ENCODE results near the gene PKP1.

PKP1 gene

DNA sequence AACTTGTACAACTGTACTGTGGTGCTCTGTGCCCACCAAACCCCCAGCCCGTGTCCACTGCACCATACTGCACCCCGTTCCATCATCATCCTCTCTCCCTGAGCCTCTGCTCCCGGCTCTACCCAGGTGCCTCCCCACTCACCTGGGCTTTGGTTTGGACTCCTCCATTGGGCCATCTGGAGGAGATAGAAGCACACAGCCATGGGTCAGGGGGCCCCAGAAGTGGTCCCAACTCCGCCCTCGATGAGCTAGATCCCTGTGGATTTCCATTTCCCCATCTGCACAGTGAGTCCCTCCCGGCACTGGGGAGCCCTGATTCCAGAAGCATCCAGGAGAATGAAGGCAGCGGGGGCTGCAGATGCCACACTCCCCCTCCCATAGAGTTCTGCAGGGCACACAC lies 83.4 kb downstream of the PKP1 start:
- Mint-ChIP-seq H3K4me3 (no peak overlapping the region), H3K27ac (ENCODE audit: low read depth) (no peak overlapping the region), H3K27me3 (peaks cover 80% of the 10 kb centered on the region), H3K9me3 (no peaks in the 10 kb centered on the region), H3K36me3 (ENCODE audit: insufficient read depth) (peaks cover 2% of the 10 kb centered on the region), H3K4me1 (no peaks in the 10 kb centered on the region)
- ATAC-seq (replicated peaks; ENCODE audit: extremely low read depth, poor library complexity, severe bottlenecking) (no peak), DNase-seq (ENCODE audit: low spot score in 2 of 2) (no peak)

- H3K4me3 Mint-ChIP-seq: no peak overlapping the region
- H3K4me1 Mint-ChIP-seq: no peaks in the 10 kb centered on the region
- no peak for DNase-seq (ENCODE audit: low spot score in 2 of 2)
- H3K36me3 Mint-ChIP-seq (ENCODE audit: insufficient read depth): peaks cover 2% of the 10 kb centered on the region
- no peak overlapping the region for H3K27ac Mint-ChIP-seq (ENCODE audit: low read depth)
- H3K27me3 Mint-ChIP-seq: peaks cover 81% of the 10 kb centered on the region
- no peak for ATAC-seq (replicated peaks; ENCODE audit: extremely low read depth, poor library complexity, severe bottlenecking)
- H3K9me3 Mint-ChIP-seq: no peaks in the 10 kb centered on the region
These were observed 85.9 kb downstream of the PKP1 start for GRCh38 chr1:201369209-201369608.

GRCh38 chr1:201370500-201370899 lies 87.2 kb downstream of the PKP1 start:
- Mint-ChIP-seq H3K4me3 (no peak overlapping the region), H3K27ac (ENCODE audit: low read depth) (no peak overlapping the region), H3K4me1 (no peaks in the 10 kb centered on the region), H3K9me3 (no peaks in the 10 kb centered on the region), H3K27me3 (peaks cover 85% of the 10 kb centered on the region), H3K36me3 (ENCODE audit: insufficient read depth) (peaks cover 2% of the 10 kb centered on the region)
- ATAC-seq (replicated peaks; ENCODE audit: extremely low read depth, poor library complexity, severe bottlenecking) (no peak), DNase-seq (ENCODE audit: low spot score in 2 of 2) (no peak)

- Mint-ChIP-seq H3K27ac (ENCODE audit: low read depth) (no peak overlapping the region), H3K4me3 (no peak overlapping the region), H3K4me1 (no peaks in the 10 kb centered on the region), H3K9me3 (no peaks in the 10 kb centered on the region), H3K27me3 (peaks cover 77% of the 10 kb centered on the region), H3K36me3 (ENCODE audit: insufficient read depth) (peaks cover 2% of the 10 kb centered on the region)
- DNase-seq (ENCODE audit: low spot score in 2 of 2): no peak
- ATAC-seq (replicated peaks; ENCODE audit: extremely low read depth, poor library complexity, severe bottlenecking): no peak
These were observed 88.0 kb downstream of the PKP1 start for GRCh38 chr1:201371276-201371675.

GRCh38 chr1:201371792-201372191 lies 88.5 kb downstream of the PKP1 start:
- peaks cover 72% of the 10 kb centered on the region for H3K27me3 Mint-ChIP-seq

GRCh38 chr1:201374364-201374763 lies 91.1 kb downstream of the PKP1 start:
- no peaks in the 10 kb centered on the region for H3K4me1 Mint-ChIP-seq
- ATAC-seq (replicated peaks; ENCODE audit: extremely low read depth, poor library complexity, severe bottlenecking) (no peak), DNase-seq (ENCODE audit: low spot score in 2 of 2) (no peak)
- H3K27ac Mint-ChIP-seq (ENCODE audit: low read depth): no peak overlapping the region
- H3K9me3 Mint-ChIP-seq: no peaks in the 10 kb centered on the region
- no peak overlapping the region for H3K4me3 Mint-ChIP-seq
- H3K27me3 Mint-ChIP-seq: peaks cover 47% of the 10 kb centered on the region
- H3K36me3 Mint-ChIP-seq (ENCODE audit: insufficient read depth): no peaks in the 10 kb centered on the region

More at GRCh38 chr1:201371792-201372191, 88.5 kb downstream of the PKP1 start:
- Mint-ChIP-seq H3K9me3 (no peaks in the 10 kb centered on the region), H3K36me3 (ENCODE audit: insufficient read depth) (peaks cover 2% of the 10 kb centered on the region), H3K4me1 (no peaks in the 10 kb centered on the region), H3K4me3 (no peak overlapping the region), H3K27ac (ENCODE audit: low read depth) (no peak overlapping the region)
- ATAC-seq (replicated peaks; ENCODE audit: extremely low read depth, poor library complexity, severe bottlenecking) (no peak), DNase-seq (ENCODE audit: low spot score in 2 of 2) (no peak)

DNA sequence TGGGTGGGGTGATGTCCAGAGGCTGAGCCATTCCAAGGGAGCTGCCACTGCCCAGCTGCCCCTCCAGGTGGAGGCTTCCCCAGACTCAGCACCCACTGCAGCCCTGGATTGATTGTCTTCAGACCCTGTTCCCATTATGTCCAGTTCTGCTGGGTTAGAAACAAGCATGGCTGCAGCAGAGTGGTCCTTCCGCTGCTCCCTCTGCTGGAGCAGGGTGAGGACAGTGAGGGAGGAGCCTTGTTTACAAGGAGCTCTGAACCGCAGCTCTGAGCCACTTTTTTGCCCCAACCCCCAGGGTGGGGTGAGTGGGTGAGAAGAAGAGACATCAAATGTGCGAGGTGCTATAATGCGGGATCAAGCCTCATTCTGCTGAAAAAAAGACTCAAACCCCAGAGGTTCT lies 91.9 kb downstream of the PKP1 start:
- no peaks in the 10 kb centered on the region for H3K9me3 Mint-ChIP-seq
- H3K27me3 Mint-ChIP-seq: peaks cover 44% of the 10 kb centered on the region

GRCh38 chr1:201376107-201376463 lies 92.8 kb downstream of the PKP1 start:
- Mint-ChIP-seq H3K36me3 (ENCODE audit: insufficient read depth) (peaks cover 1% of the 10 kb centered on the region), H3K4me1 (no peaks in the 10 kb centered on the region), H3K4me3 (no peak overlapping the region), H3K27me3 (peaks cover 37% of the 10 kb centered on the region), H3K9me3 (no peaks in the 10 kb centered on the region), H3K27ac (ENCODE audit: low read depth) (no peak overlapping the region)
- ATAC-seq (replicated peaks; ENCODE audit: extremely low read depth, poor library complexity, severe bottlenecking) (no peak), DNase-seq (ENCODE audit: low spot score in 2 of 2) (no peak)

More for the DNA sequence above, 91.9 kb downstream of the PKP1 start:
- H3K4me1 Mint-ChIP-seq: no peaks in the 10 kb centered on the region
- H3K27ac Mint-ChIP-seq (ENCODE audit: low read depth): no peak overlapping the region
- DNase-seq (ENCODE audit: low spot score in 2 of 2) (no peak), ATAC-seq (replicated peaks; ENCODE audit: extremely low read depth, poor library complexity, severe bottlenecking) (no peak)
- no peaks in the 10 kb centered on the region for H3K36me3 Mint-ChIP-seq (ENCODE audit: insufficient read depth)
- no peak overlapping the region for H3K4me3 Mint-ChIP-seq

DNA sequence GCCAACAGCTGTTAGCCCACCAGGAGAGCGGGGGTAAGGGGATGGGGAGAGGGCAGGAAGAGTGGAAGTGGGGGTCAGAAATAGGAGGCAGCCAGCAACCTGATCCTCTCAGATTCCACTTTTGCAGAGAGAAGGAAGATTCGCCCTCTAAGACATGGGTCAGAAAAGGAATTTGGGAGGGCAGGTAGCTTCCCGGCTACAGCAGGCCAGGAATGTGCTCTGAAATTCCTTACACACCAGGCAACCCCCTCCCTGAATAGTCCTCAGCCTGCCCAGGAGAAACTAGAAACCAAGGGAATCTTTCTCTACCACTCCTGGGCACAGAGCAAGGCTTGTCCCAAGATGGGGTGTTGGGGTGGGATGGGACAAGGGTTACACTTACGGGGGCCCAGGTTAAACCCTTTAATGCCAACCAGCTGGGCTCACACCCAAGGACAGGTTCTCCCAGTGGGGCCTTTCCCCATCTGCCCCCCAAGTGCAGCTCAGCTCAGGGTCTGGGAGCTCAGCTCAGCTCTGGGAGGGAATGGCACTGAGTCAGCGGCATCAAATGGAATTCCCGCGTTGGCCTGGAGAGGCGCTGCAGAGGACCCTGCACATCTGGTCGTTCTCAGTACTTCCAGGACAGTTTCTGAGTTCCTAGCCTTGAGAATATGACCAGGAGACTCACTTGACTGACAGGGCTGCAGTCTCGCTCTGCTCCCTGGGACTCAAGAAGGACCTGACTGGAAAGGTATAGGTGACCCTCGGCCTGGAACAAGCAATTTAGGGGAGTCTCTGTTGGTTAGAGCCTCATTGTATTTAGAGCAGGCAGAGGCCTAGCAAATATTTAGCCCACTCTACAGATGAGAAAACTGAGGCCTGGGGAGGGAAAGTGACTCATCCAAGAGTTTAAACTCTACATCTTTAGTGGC lies 93.4 kb downstream of the PKP1 start:
- H3K9me3 Mint-ChIP-seq: no peaks in the 10 kb centered on the region
- no peak overlapping the region for H3K27ac Mint-ChIP-seq (ENCODE audit: low read depth)
- ATAC-seq (replicated peaks; ENCODE audit: extremely low read depth, poor library complexity, severe bottlenecking) (no peak), DNase-seq (ENCODE audit: low spot score in 2 of 2) (no peak)
- H3K4me3 Mint-ChIP-seq: no peak overlapping the region
- peaks cover 31% of the 10 kb centered on the region for H3K27me3 Mint-ChIP-seq
- H3K4me1 Mint-ChIP-seq: no peaks in the 10 kb centered on the region
- peaks cover 1% of the 10 kb centered on the region for H3K36me3 Mint-ChIP-seq (ENCODE audit: insufficient read depth)

GRCh38 chr1:201377611-201378092 lies 94.3 kb downstream of the PKP1 start, which contains the start of gene TNNT2:
Gene TNNT2 (minus strand): TSS chr1:201377680. CDS start chr1:201373254, 4,426 bp downstream.
- H3K4me3 Mint-ChIP-seq: no peak within 1 kb of the TSS
- peaks cover 22% of the 10 kb centered on the region for H3K27me3 Mint-ChIP-seq
- H3K27ac Mint-ChIP-seq (ENCODE audit: low read depth): no peak within 1 kb of the TSS
- DNase-seq (ENCODE audit: low spot score in 2 of 2) (no peak), ATAC-seq (replicated peaks; ENCODE audit: extremely low read depth, poor library complexity, severe bottlenecking) (no peak)
- H3K4me1 Mint-ChIP-seq: no peaks in the 10 kb centered on the region
- H3K9me3 Mint-ChIP-seq: no peaks in the 10 kb centered on the region
- peaks cover 1% of the 10 kb centered on the region for H3K36me3 Mint-ChIP-seq (ENCODE audit: insufficient read depth)

DNA sequence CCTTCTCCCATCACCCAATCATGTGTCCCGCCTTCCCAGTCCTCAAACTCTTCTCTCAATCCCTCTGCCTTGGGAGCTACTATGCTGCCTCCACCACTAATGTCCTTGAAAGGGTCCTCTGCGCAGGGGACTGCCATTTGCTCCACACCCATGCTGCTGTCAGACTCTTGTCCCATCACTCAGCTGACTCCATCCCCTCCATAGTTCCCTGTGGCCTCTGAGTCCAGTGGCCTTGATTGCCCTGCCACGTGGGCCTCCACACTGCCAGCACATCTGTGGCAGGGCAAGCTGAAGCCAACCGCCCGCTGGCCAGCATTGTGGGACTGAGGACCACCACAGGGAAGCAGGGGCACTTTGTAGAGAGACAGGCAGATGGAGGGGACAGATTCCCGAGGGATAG lies 95.5 kb downstream of the PKP1 start:
- ATAC-seq (replicated peaks; ENCODE audit: extremely low read depth, poor library complexity, severe bottlenecking) (no peak), DNase-seq (ENCODE audit: low spot score in 2 of 2) (no peak)
- Mint-ChIP-seq H3K27ac (ENCODE audit: low read depth) (no peak overlapping the region), H3K9me3 (no peaks in the 10 kb centered on the region), H3K36me3 (ENCODE audit: insufficient read depth) (peaks cover 1% of the 10 kb centered on the region), H3K4me1 (no peaks in the 10 kb centered on the region), H3K4me3 (no peak overlapping the region), H3K27me3 (peaks cover 18% of the 10 kb centered on the region)

DNA sequence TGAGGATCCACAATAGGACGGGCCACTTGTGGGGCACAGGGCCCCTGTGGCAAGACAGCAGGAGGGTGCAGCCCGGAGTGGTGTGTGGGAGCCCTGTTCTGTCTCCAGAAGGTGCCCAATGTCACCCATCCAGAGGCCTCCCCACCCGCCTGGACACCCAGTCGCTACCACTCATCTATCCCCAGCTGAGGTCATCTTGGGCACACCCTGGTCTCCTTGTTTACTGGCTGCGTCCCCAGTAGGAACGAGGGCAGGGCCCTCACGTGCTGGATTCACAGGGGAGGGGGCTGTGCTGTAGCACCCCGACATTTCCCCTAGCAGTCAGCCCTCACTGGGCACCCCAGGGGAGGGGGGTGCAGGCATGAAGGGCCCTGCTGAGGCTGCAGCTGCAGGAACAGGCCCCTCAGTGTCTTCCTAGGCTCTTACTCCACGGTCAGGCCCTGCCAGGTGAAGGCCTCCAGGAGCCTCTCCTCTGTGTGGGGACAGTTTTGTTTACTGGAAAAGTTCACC lies 96.5 kb downstream of the PKP1 start:
- Mint-ChIP-seq H3K27me3 (peaks cover 24% of the 10 kb centered on the region), H3K27ac (ENCODE audit: low read depth) (no peak overlapping the region), H3K4me3 (no peak overlapping the region), H3K36me3 (ENCODE audit: insufficient read depth) (peaks cover 1% of the 10 kb centered on the region), H3K9me3 (no peaks in the 10 kb centered on the region), H3K4me1 (no peaks in the 10 kb centered on the region)
- ATAC-seq (replicated peaks; ENCODE audit: extremely low read depth, poor library complexity, severe bottlenecking) (no peak), DNase-seq (ENCODE audit: low spot score in 2 of 2) (no peak)

DNA sequence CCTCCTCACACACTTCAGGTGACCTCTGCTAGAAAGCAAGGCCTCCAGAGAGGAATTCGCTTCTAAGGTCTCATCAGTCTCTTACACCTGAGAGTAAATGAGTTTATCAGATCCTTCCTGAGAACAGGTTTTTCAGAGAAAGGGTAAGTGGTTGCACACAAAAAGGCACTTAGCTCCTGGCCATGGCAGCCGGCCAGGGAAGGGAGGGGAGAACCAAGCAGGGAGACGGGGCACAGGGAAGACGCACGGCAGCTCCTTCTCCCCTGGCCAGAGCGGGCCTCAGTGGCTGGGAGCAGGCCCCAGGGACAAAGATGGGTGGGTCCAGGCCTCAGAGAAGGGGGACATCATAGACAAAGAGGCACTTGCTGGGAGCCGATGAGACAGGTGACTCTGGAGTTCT lies 97.8 kb downstream of the PKP1 start:
- peaks cover 30% of the 10 kb centered on the region for H3K27me3 Mint-ChIP-seq

More for the DNA sequence above, 97.8 kb downstream of the PKP1 start:
- H3K4me1 Mint-ChIP-seq: no peaks in the 10 kb centered on the region
- H3K9me3 Mint-ChIP-seq: no peaks in the 10 kb centered on the region
- no peak for ATAC-seq (replicated peaks; ENCODE audit: extremely low read depth, poor library complexity, severe bottlenecking)
- no peak overlapping the region for H3K4me3 Mint-ChIP-seq
- H3K36me3 Mint-ChIP-seq (ENCODE audit: insufficient read depth): peaks cover 1% of the 10 kb centered on the region
- H3K27ac Mint-ChIP-seq (ENCODE audit: low read depth): no peak overlapping the region
- DNase-seq (ENCODE audit: low spot score in 2 of 2): no peak

All from central memory CD8-positive, alpha-beta T cell (primary cell).